ENCODE measurements around the gene GPC2. TPM values are rescaled to one million over a fixed set of nuclear protein-coding genes. Genes with fewer than 3 reads are reported as not detected.

The GPC2 gene, protein sequence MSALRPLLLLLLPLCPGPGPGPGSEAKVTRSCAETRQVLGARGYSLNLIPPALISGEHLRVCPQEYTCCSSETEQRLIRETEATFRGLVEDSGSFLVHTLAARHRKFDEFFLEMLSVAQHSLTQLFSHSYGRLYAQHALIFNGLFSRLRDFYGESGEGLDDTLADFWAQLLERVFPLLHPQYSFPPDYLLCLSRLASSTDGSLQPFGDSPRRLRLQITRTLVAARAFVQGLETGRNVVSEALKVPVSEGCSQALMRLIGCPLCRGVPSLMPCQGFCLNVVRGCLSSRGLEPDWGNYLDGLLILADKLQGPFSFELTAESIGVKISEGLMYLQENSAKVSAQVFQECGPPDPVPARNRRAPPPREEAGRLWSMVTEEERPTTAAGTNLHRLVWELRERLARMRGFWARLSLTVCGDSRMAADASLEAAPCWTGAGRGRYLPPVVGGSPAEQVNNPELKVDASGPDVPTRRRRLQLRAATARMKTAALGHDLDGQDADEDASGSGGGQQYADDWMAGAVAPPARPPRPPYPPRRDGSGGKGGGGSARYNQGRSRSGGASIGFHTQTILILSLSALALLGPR
- 1 to 10 TPM in 1 of 4 donors, under 1 TPM in 1, not detected in 2; 0.66 to 2.7 TPM for total RNA-seq

DNA sequence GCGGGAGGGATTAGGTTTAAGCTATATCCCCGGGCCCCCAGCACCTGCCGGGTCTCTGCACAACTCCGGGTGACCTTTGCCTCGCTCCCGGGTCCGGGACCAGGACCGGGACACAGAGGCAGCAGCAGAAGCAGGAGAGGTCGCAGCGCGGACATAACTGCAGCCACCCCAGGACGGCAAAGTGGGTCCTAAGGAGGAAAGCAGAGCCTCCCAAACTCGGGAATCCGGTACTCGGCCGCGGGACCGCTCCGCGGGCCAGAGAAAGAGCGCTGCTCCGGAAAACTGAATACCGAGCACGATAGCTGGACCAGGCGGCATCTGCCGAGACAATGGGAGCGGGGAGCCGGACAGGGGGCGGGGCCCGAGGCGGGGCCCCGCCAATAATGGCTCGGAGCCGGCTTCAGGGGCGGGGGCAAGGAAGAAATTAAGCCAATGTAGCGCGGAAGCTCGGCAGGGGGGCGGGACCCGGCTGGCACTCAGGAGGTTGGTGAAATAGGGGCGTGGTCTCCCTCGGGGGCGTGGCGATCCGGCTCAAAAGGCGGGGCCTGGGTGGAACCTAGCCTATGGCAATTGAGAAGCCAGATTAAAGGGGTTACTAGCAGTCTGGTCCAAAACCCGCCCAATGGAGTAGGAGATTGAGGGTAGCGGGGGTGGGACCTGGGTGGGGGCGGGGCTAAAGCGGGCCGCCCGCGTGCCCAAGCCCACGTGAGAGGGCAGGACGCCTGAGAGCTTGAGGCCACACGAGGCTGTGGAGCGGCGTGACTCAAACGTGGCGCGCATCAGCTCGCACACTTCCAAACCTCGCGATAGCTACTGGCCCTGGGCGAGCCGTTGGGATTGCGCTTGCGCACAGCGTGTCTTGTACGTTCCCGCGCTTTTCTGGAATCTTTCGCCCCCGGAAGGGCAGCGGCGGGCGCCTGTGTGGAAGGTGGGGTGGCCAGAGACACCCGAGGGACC is at the start of gene GPC2, which contains the start of gene STAG3:
Gene GPC2, minus strand, starts transcription at position 337 of the 957 bp plus-strand sequence. Its CDS starts 182 bp downstream, at position 155.
Gene STAG3, plus strand, starts transcription at position 874 of the 957 bp plus-strand sequence. CDS start 2,639 bp downstream, outside the sequence.
- TF ChIP-seq, protein P1, sequence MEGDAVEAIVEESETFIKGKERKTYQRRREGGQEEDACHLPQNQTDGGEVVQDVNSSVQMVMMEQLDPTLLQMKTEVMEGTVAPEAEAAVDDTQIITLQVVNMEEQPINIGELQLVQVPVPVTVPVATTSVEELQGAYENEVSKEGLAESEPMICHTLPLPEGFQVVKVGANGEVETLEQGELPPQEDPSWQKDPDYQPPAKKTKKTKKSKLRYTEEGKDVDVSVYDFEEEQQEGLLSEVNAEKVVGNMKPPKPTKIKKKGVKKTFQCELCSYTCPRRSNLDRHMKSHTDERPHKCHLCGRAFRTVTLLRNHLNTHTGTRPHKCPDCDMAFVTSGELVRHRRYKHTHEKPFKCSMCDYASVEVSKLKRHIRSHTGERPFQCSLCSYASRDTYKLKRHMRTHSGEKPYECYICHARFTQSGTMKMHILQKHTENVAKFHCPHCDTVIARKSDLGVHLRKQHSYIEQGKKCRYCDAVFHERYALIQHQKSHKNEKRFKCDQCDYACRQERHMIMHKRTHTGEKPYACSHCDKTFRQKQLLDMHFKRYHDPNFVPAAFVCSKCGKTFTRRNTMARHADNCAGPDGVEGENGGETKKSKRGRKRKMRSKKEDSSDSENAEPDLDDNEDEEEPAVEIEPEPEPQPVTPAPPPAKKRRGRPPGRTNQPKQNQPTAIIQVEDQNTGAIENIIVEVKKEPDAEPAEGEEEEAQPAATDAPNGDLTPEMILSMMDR (IDR thresholded peaks at IDR 0.05; ENCODE audit: low read depth) = no peak

DNA sequence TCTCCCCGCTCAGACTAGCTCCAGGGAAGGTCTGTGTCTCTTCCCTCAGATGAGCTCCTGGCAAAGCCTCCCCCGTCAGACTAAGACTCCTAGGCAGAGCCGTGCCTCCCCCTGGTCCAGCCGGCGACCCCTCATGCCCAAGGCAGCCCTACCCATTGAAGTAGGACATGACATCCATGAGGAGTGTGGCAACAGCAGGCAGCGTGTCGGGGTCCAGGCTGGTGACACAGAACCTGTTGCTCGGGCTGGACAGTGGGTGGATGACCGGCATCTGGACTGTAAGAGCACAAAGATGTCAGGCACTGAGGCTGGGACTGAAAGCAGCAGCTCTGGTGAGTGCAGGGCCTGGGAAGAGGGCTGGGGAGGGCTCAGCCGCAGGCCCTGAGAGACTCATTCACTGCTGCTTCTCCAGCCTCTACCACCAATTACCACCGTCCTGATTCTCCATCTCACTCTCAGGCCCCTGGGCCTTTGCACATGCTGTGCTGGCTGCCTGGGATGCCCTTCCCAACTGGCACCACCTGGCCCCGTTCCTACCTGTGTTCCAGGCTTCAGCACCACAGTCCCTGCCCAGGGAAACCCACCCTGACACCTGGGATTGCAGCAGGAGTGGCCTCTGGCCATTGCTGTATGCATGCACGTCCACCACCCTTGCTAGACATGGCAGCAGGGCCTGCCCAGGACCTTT is 45.4 kb upstream of the GPC2 start:
- TF ChIP-seq, protein P1 (IDR thresholded peaks at IDR 0.05; ENCODE audit: low read depth) = no peak

DNA sequence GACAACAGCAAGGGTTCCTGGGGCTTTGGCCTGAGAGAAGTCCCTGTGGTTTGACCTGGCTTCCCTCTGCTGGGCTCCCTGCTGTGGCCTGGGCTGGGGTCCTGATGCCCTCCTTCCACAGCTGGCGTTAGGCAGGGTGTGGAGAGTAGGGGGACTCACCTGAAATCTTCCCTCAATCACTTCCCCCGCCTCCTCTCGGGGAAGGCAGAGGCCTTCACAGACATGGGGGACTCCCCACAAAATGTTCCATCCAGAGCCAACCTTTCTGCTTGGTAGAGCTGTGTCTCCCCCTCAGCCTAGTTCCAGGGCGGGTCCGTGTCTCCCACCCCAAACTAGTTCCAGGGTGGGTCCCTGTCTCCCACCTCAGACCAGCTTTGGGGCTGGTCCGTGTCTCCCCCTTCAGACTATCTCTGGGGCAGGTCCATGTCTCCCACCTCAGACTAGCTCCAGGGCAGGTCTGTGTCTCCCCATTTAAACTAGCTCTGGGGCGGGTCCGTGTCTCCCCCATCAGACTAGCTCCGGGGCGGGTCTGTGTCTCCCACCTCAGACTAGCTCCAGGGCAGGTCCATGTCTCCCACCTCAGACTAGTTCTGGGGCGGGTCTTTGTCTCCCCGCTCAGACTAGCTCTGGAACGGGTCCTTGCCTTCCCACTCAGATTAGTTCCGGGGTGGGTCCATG is 44.7 kb upstream of the GPC2 start:
- TF ChIP-seq, protein P1 (IDR thresholded peaks at IDR 0.05; ENCODE audit: low read depth) = no peak

DNA sequence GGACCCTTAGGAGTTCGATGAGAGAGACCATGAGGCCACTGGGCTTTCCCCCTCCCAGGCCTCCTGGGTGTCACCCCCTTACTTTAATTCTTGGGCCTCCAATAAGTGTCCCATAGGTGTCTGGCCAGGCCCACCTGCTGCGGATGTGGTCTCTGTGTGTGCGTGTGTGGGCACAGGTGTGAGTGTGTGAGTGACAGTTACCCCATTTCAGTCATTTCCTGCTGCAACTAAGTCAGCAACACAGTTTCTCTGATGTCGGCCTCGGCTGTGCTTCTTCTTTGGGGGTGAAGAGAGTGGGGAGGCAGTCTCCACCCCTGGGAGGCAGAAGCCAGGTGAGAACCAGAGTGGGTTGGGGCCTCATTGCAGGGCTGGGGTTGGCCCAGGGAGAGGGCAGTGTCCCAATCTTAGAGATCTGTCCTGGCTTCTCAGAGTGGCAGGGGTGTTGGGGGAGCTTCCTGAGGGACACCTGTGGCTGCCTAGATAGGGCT is 44.1 kb upstream of the GPC2 start:
- TF ChIP-seq, protein P1 (IDR thresholded peaks at IDR 0.05; ENCODE audit: low read depth) = no peak

DNA sequence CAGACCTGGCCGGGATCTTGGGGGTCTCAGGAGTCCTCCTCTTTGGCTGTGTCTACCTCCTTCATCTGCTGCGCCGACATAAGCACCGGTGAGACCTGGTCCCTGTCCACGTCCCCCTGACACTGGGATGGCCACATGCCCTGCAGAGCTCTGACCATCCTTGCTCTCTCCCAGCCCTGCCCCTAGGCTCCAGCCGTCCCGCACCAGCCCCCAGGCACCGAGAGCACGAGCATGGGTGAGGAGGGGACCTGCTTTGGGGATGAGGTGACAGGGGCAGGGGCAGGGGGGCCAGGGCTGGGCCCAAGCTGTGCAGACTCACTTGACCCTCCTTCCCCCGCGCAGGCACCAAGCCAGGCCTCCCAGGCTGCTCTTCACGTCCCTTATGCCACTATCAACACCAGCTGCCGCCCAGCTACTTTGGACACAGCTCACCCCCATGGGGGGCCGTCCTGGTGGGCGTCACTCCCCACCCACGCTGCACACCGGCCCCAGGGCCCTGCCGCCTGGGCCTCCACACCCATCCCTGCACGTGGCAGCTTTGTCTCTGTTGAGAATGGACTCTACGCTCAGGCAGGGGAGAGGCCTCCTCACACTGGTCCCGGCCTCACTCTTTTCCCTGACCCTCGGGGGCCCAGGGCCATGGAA is 43.5 kb upstream of the GPC2 start:
- TF ChIP-seq, protein P1 (IDR thresholded peaks at IDR 0.05; ENCODE audit: low read depth) = no peak

All from subcutaneous adipose tissue (tissue), 4 donors.